HL-60/S4 (cell line): ENCODE results near the gene CSPG4.
"Not testable (repeated sequence)": the region's sequence is repeated elsewhere in the genome, so short reads cannot be mapped to it uniquely, and the experiment has no call there.

ENCODE experiments used
- in situ Hi-C: fragments of 300-500 bp; cut with MboI; formaldehyde crosslinking; loops from 2 replicates; pipeline ENCODE4 v1.14.3; 2022; ENCODE audit warnings: low sequenced_read_pairs

Gene CSPG4

GRCh38 chr15:75705854-75706681, 6.6 kb downstream of the CSPG4 start:
- in situ Hi-C loops, result no loop called here

GRCh38 chr15:75705375-75705774, 7.3 kb downstream of the CSPG4 start:
- in situ Hi-C loops, result not testable (repeated sequence)

GRCh38 chr15:75704618-75705017, 8.0 kb downstream of the CSPG4 start:
- in situ Hi-C loops, result no loop called here

- in situ Hi-C loops, result no loop called here
Measured at GRCh38 chr15:75704263-75704615, 8.4 kb downstream of the CSPG4 start.

- in situ Hi-C loops, result not testable (repeated sequence)
Measured at GRCh38 chr15:75703440-75704262, 9.0 kb downstream of the CSPG4 start.

- in situ Hi-C loops, result no loop called here
Measured at GRCh38 chr15:75702436-75702835, 10.2 kb downstream of the CSPG4 start.

GRCh38 chr15:75701071-75702003, 11.3 kb downstream of the CSPG4 start:
- in situ Hi-C loops, result not testable (repeated sequence)

- in situ Hi-C loops, result not testable (repeated sequence)
Measured at GRCh38 chr15:75699961-75700874, 12.4 kb downstream of the CSPG4 start.

GRCh38 chr15:75699517-75699916, 13.1 kb downstream of the CSPG4 start:
- in situ Hi-C loops, result not testable (repeated sequence)

- in situ Hi-C loops, result not testable (repeated sequence)
Measured at GRCh38 chr15:75697974-75698747, 14.5 kb downstream of the CSPG4 start.

- in situ Hi-C loops, result no loop called here
Measured at GRCh38 chr15:75697523-75697922, 15.1 kb downstream of the CSPG4 start.

- in situ Hi-C loops, result no loop called here
Measured at GRCh38 chr15:75696854-75697259, 15.8 kb downstream of the CSPG4 start.

GRCh38 chr15:75696311-75696720, 16.3 kb downstream of the CSPG4 start:
- in situ Hi-C loops, result no loop called here

- in situ Hi-C loops, result no loop called here
Measured at GRCh38 chr15:75695634-75696310, 16.9 kb downstream of the CSPG4 start.

- in situ Hi-C loops, result no loop called here
Measured at GRCh38 chr15:75695220-75695619, 17.4 kb downstream of the CSPG4 start.

- in situ Hi-C loops, result no loop called here
Measured at GRCh38 chr15:75694241-75695182, 18.1 kb downstream of the CSPG4 start.

GRCh38 chr15:75693501-75694240, 19.0 kb downstream of the CSPG4 start:
- in situ Hi-C loops, result no loop called here
